HFF-Myc (cell line): ENCODE results near the gene ATP2A3.

ENCODE experiments used
- DNase-seq: peaks from one replicate; pipeline ENCODE4 v3.0.0-alpha.2; 2011; ENCODE audit warnings: low read depth; ENCODE audit errors: extremely low read depth
- H3K4me3 ChIP-seq: replicated peaks from 2 replicates; pipeline ENCODE4 v1.5.1; 2011; ENCODE audit warnings: low read depth, mild to moderate bottlenecking, control low read depth, low read length
- CTCF ChIP-seq: IDR thresholded peaks from 2 replicates; pipeline ENCODE4 v1.5.1; 2012; ENCODE audit warnings: mild to moderate bottlenecking, low read depth, low read length, control low read depth; ENCODE audit errors: missing control alignments

The ATP2A3 gene

GRCh38 chr17:3960764-3961163 is 3.5 kb downstream of the ATP2A3 start:
- no peak for DNase-seq
- TF ChIP-seq CTCF, result no peak
- H3K4me3 ChIP-seq, result no peak overlapping the region

GRCh38 chr17:3959921-3960601 is 4.2 kb downstream of the ATP2A3 start:
- no peak for DNase-seq
- no peak for TF ChIP-seq CTCF
- H3K4me3 ChIP-seq, result no peak overlapping the region

GRCh38 chr17:3959295-3959899 is 4.8 kb downstream of the ATP2A3 start:
- no peak for TF ChIP-seq CTCF
- no peak for DNase-seq
- no peak overlapping the region for H3K4me3 ChIP-seq

GRCh38 chr17:3957735-3958599 is 6.3 kb downstream of the ATP2A3 start:
- TF ChIP-seq CTCF, result no peak
- no peak for DNase-seq
- no peak overlapping the region for H3K4me3 ChIP-seq

GRCh38 chr17:3956983-3957382 is 7.3 kb downstream of the ATP2A3 start:
- no peak for DNase-seq
- no peak for TF ChIP-seq CTCF
- H3K4me3 ChIP-seq, result no peak overlapping the region

- TF ChIP-seq CTCF, result no peak
- H3K4me3 ChIP-seq, result no peak overlapping the region
- DNase-seq, result no peak
Observed at GRCh38 chr17:3956327-3956957, 7.8 kb downstream of the ATP2A3 start.
